IMR-90 (cell line): ENCODE measurements around the gene MYCBPAP. TPM values are rescaled to one million over a fixed set of nuclear protein-coding genes. Genes with fewer than 3 reads are reported as not detected.
A peak's percentile ranks its signal among the peaks of the same experiment; 100 is the strongest.

ENCODE experiments used
- ATAC-seq: fragments of 200-7000 bp; cut with Tn5 transposase; 2 replicates; pipeline ENCODE4 v1.9.1; 2020; ENCODE audit warnings: low read depth, mild to moderate bottlenecking, moderate library complexity
- BruUV-seq: library from RNA; stranded (reverse); fragments of 400-500 nt; replicated peaks from 2 replicates; lab custom pipeline; 2021; lab: Mats Ljungman, UMichigan
- CTCF ChIA-PET: fragments of 300-600 bp; formaldehyde crosslinking; extraction: SDS; loops from one replicate; lab custom pipeline; 2021; ENCODE audit warnings: antibody characterized with exemption; lab: Yijun Ruan, JAX
- POLR2A ChIA-PET: fragments of 300-600 bp; sonication (Branson Sonifier 250); formaldehyde crosslinking; loops from one replicate; lab custom pipeline; 2022; ENCODE audit warnings: antibody characterized with exemption; ENCODE audit not compliant: unreplicated experiment; lab: Charles Lee
- DNase-seq: peaks from one replicate; pipeline ENCODE4 v3.0.0; 2013
- H2AFZ ChIP-seq: replicated peaks from 2 replicates; pipeline ENCODE3; 2013; ENCODE audit warnings: low read length, mild to moderate bottlenecking; ENCODE audit not compliant: poor library complexity
- H2AK5ac ChIP-seq: 2 replicates; pipeline ENCODE4 v1.6.1; 2013; ENCODE audit warnings: low read depth, low read length, inconsistent platforms
- H2AK9ac ChIP-seq: replicated peaks from 2 replicates; pipeline ENCODE3; 2013; ENCODE audit warnings: mild to moderate bottlenecking, low read depth, low read length, moderate library complexity; ENCODE audit not compliant: poor library complexity
- H2BK120ac ChIP-seq: 2 replicates; pipeline ENCODE4 v1.6.1; 2013; ENCODE audit warnings: low read depth, low read length, inconsistent platforms
- H2BK15ac ChIP-seq: 3 replicates; pipeline ENCODE4 v1.6.1; 2013; ENCODE audit warnings: low read depth, low read length, inconsistent platforms
- H2BK20ac ChIP-seq: 2 replicates; pipeline ENCODE4 v1.6.1; 2013; ENCODE audit warnings: low read depth, mild to moderate bottlenecking, inconsistent platforms, low read length, moderate library complexity
- H2BK5ac ChIP-seq: 2 replicates; pipeline ENCODE4 v1.6.1; 2013; ENCODE audit warnings: mild to moderate bottlenecking, low read depth, low read length, inconsistent platforms; ENCODE audit not compliant: poor library complexity, severe bottlenecking
- H3K14ac ChIP-seq: replicated peaks from 2 replicates; pipeline ENCODE4 v1.6.1; 2013; ENCODE audit warnings: low read depth, low read length, inconsistent platforms
- H3K18ac ChIP-seq: 2 replicates; pipeline ENCODE4 v1.6.1; 2013; ENCODE audit warnings: low read depth, low read length, control low read depth
- H3K23ac ChIP-seq: 2 replicates; pipeline ENCODE4 v1.6.1; 2013; ENCODE audit warnings: low read depth, low read length, inconsistent platforms
- H3K27ac ChIP-seq: 2 replicates; pipeline ENCODE4 v1.5.1; 2013; ENCODE audit warnings: mild to moderate bottlenecking, control low read depth, low read length; ENCODE audit not compliant: insufficient read depth
- H3K27me3 ChIP-seq: 2 replicates; pipeline ENCODE4 v1.6.1; 2013; ENCODE audit warnings: low read length; ENCODE audit not compliant: control insufficient read depth, insufficient read depth
- H3K36me3 ChIP-seq: 2 replicates; pipeline ENCODE4 v1.6.1; 2013; ENCODE audit warnings: low read length, mixed read lengths; ENCODE audit not compliant: control insufficient read depth, insufficient read depth
- H3K4ac ChIP-seq: 2 replicates; pipeline ENCODE4 v1.6.1; 2013; ENCODE audit warnings: low read depth, low read length, inconsistent platforms
- H3K4me1 ChIP-seq: 2 replicates; pipeline ENCODE4 v1.6.1; 2013; ENCODE audit warnings: low read length, mixed read lengths; ENCODE audit not compliant: control insufficient read depth, insufficient read depth
- H3K4me2 ChIP-seq: 2 replicates; pipeline ENCODE4 v1.6.1; 2013; ENCODE audit warnings: low read depth, mild to moderate bottlenecking, control low read depth, low read length, moderate library complexity
- H3K4me3 ChIP-seq: 2 replicates; pipeline ENCODE4 v1.5.1; 2013; ENCODE audit warnings: low read depth, mild to moderate bottlenecking, control low read depth, low read length, moderate library complexity; ENCODE audit not compliant: insufficient read depth
- H3K56ac ChIP-seq: 2 replicates; pipeline ENCODE4 v1.6.1; 2013; ENCODE audit warnings: low read length, inconsistent platforms; ENCODE audit not compliant: insufficient read depth; ENCODE audit errors: extremely low read depth
- H3K79me1 ChIP-seq, 2 experiments: 2 replicates each; pipeline ENCODE4 v1.6.1; 2013; ENCODE audit warnings: low read length in 2 of 2, inconsistent platforms in 1 of 2, low read depth in 1 of 2
- H3K9ac ChIP-seq: 2 replicates; pipeline ENCODE4 v1.6.1; 2013; ENCODE audit warnings: low read depth, low read length, control low read depth
- H3K9me1 ChIP-seq: 2 replicates; pipeline ENCODE4 v1.6.1; 2013; ENCODE audit warnings: low read length, inconsistent platforms; ENCODE audit not compliant: insufficient read depth
- H3K9me3 ChIP-seq: 2 replicates; pipeline ENCODE4 v1.6.1; 2013; ENCODE audit warnings: low read length; ENCODE audit not compliant: control insufficient read depth, insufficient read depth
- H4K20me1 ChIP-seq: 2 replicates; pipeline ENCODE4 v1.6.1; 2013; ENCODE audit warnings: low read length, inconsistent platforms; ENCODE audit not compliant: insufficient read depth
- H4K5ac ChIP-seq: 2 replicates; pipeline ENCODE4 v1.6.1; 2013; ENCODE audit warnings: mild to moderate bottlenecking, low read depth, low read length, control low read depth
- H4K8ac ChIP-seq, 2 experiments: 2 replicates each; pipeline ENCODE4 v1.6.1; 2013; ENCODE audit warnings: low read depth in 2 of 2, low read length in 2 of 2, control low read depth in 1 of 2, inconsistent platforms in 1 of 2
- H4K91ac ChIP-seq: 2 replicates; pipeline ENCODE4 v1.6.1; 2013; ENCODE audit warnings: low read depth, low read length, inconsistent platforms; ENCODE audit not compliant: insufficient read depth
- FOS ChIP-seq: fragments of 150-350 bp; IDR thresholded peaks from 2 replicates; pipeline ENCODE4 v1.6.1; 2016; ENCODE audit warnings: low read depth, low read length
- MAFK ChIP-seq: IDR thresholded peaks from 2 replicates; pipeline ENCODE4 v1.6.1; 2012; ENCODE audit warnings: low read depth, low read length, improper control_type of control experiment
- MAZ ChIP-seq: IDR thresholded peaks from 2 replicates; pipeline ENCODE4 v1.6.1; 2012; ENCODE audit warnings: low read depth, mild to moderate bottlenecking, low read length, improper control_type of control experiment, moderate library complexity, borderline replicate concordance
- NFE2L2 ChIP-seq: fragments of 150-350 bp; IDR thresholded peaks from 2 replicates; pipeline ENCODE4 v1.6.1; 2016; ENCODE audit warnings: low read depth, mild to moderate bottlenecking, low read length
- POLR2A ChIP-seq: IDR thresholded peaks from 2 replicates; pipeline ENCODE4 v1.6.1; 2012; ENCODE audit warnings: mild to moderate bottlenecking, low read depth, low read length
- RAD21 ChIP-seq: IDR thresholded peaks from 2 replicates; pipeline ENCODE4 v1.6.1; 2012; ENCODE audit warnings: low read length, improper control_type of control experiment
- RCOR1 ChIP-seq: IDR thresholded peaks from 2 replicates; pipeline ENCODE4 v1.6.1; 2012; ENCODE audit warnings: mild to moderate bottlenecking, low read length, improper control_type of control experiment; ENCODE audit not compliant: insufficient replicate concordance
- WGBS, 2 experiments: methylation state at CpG; one replicate each; pipeline versions ENCODE4 v1.1.5 to v1.1.7; 2013; ENCODE audit warnings: missing lambda C conversion rate in 2 of 2; ENCODE audit not compliant: insufficient read length in 1 of 2; ENCODE audit errors: extremely low coverage in 2 of 2; 5-methylcytosine and 5-hydroxymethylcytosine counted together
- dilution Hi-C: fragments of 300-500 bp; cut with HindIII; formaldehyde crosslinking; loops from one replicate; pipeline ENCODE4 v1.14.3; 2018; ENCODE audit warnings: low sequenced_read_pairs; ENCODE audit not compliant: unreplicated experiment
- in situ Hi-C: fragments of 300-500 bp; cut with MboI; formaldehyde crosslinking; loops from 3 replicates; pipeline ENCODE4 v1.14.3; 2019; ENCODE audit warnings: low sequenced_read_pairs, inconsistent platforms, mixed read lengths
- intact Hi-C: fragments of 100-400 bp; cut with micrococcal nuclease; formaldehyde crosslinking; loops from 2 replicates; pipeline ENCODE4 v1.10.0; 2022
- polyA plus RNA-seq, 3 experiments: library from polyadenylated mRNA; depleted of rRNA; stranded (reverse); fragments of >200 nt; gene quantifications; 2 replicates each; pipeline ENCODE4 v1.2.3, GENCODE V29; 2012; ENCODE audit warnings: low replicate concordance in 1 of 3
- total RNA-seq: library from RNA; depleted of rRNA; stranded (reverse); fragments of >200 nt; gene quantifications from 2 replicates; pipeline ENCODE4 v1.2.3, GENCODE V29; 2012
- TF ChIP-seq, protein P1 (sequence below): fragments of 150-350 bp; IDR thresholded peaks from 2 replicates; pipeline ENCODE4 v1.6.1; 2016; ENCODE audit warnings: low read depth, mild to moderate bottlenecking, low read length, moderate library complexity, borderline replicate concordance

MYCBPAP gene
- total and polyA plus RNA-seq, 2 of the 4 experiments (the other 2 are of a cell fraction) = 0.17 to 0.18 TPM

DNA sequence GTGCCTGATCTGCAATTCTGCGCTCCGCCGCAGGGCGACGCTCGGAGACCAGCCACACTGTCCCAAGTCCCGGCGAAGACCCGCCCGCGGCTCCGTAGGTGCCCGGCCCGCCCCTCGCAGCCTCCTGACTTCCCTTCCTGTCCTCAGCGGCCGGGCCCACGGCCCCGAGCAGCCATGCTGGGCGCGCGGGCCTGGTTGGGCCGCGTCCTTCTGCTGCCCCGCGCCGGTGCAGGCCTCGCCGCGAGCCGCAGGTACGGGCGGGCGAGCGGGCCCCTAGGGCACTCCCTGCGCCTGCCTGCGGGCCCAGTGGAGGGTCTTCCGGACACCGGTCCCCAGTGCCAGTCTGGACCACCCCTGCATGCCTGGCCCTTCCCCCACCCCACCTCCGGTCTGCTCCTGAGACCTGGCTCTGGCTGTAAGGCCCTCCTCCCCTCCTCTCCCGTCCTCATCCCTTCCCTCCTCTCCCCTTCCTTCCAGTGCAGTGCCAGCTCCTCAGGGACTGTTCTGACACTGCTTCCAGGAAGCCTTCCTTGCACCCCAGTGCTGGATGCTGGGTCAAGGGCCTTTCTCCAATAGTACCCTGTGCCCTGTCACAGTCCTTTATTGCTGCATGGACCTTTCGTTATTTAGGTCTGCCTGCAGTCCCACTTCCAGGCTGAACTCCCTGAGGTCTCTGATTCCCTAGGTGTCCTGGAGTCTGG is 38.9 kb downstream of the MYCBPAP start, which contains the start of gene SPATA20 (continued):
- TF ChIP-seq MAZ = peak; percentile 55; the same call in 1 of the 2 replicates
- no peak for TF ChIP-seq NFE2L2
- no peak for TF ChIP-seq MAFK

DNA sequence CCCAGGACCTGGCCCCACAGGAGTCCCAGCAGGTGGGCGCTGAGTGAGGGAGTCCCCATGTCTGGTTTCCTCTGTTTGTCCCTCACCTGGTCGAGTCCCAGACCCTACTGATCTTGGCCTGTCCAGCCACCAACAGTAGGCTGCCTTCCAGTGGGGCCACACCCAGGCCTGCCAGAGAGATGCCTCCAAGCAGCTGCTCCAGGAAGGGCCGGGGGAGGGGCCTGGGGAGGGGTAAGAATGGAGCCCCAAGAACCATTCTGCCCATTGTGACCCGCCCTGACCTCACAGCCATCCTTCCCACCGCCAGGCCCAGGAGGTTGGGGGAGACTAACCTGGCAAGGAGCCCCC is 39.5 kb downstream of the MYCBPAP start:
- Histone ChIP-seq H4K8ac (peak overlapping the region; percentile 88 to 97; a peak in 3 of 4 replicates), H4K20me1 (0 out of 2 replicates have a peak, but pooled peaks cover 8% of the 10 kb centered on the region), H2BK15ac (0 out of 3 replicates have a peak overlapping the region, but pooled peaks have one; percentile 45), H3K23ac (peak overlapping the region; percentile 96), H2AFZ (peak overlapping the region; percentile 92), H3K9me1 (peaks cover 8% of the 10 kb centered on the region), H2BK20ac (no peak overlapping the region), H4K5ac (peak overlapping the region; percentile 79), H3K79me1 (peaks cover 0 to 13% of the 10 kb centered on the region in 2 experiments; a peak in 2 of 4 replicates), H3K4me1 (peaks cover 9% of the 10 kb centered on the region), H3K4ac (peak overlapping the region; percentile 100), H3K27ac (peak overlapping the region; percentile 65; the same call in 1 of the 2 replicates), H3K9ac (peak overlapping the region; percentile 91), H3K9me3 (no peaks in the 10 kb centered on the region), H3K56ac (peak overlapping the region; percentile 74; the same call in 1 of the 2 replicates), H3K4me2 (peak overlapping the region; percentile 92), H2AK9ac (peak overlapping the region; percentile 100), H2BK120ac (peak overlapping the region; percentile 84), H3K14ac (peak overlapping the region; percentile 99), H2AK5ac (peak overlapping the region; percentile 99), H4K91ac (peak overlapping the region; percentile 96), H2BK5ac (no peak overlapping the region), H3K18ac (no peak overlapping the region), H3K27me3 (no peaks in the 10 kb centered on the region), H3K4me3 (peak overlapping the region; percentile 70), H3K36me3 (peaks cover 15% of the 10 kb centered on the region; the same call in 1 of the 2 replicates)
- ATAC-seq (no peak), DNase-seq (no peak)
- TF ChIP-seq RCOR1 (no peak), POLR2A (no peak), RAD21 (no peak), FOS (no peak)
- TF ChIP-seq, protein P1, sequence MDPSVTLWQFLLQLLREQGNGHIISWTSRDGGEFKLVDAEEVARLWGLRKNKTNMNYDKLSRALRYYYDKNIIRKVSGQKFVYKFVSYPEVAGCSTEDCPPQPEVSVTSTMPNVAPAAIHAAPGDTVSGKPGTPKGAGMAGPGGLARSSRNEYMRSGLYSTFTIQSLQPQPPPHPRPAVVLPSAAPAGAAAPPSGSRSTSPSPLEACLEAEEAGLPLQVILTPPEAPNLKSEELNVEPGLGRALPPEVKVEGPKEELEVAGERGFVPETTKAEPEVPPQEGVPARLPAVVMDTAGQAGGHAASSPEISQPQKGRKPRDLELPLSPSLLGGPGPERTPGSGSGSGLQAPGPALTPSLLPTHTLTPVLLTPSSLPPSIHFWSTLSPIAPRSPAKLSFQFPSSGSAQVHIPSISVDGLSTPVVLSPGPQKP = no peak
- ChIA-PET CTCF (interaction anchor here (1.0 kb wide), 1 partner anchor 148 kb away, joined by 3 read pairs; no protein-coding TSS in a partner anchor), POLR2A (no interaction called here)
- dilution Hi-C loops (no loop called here), in situ Hi-C loops (loop anchor here (5.0 to 10.0 kb wide), 4 partner anchors 80 to 407 kb away; no protein-coding TSS in a partner anchor), intact Hi-C loops (loop anchor here (1.0 to 10.0 kb wide), 5 partner anchors 65 to 407 kb away; no protein-coding TSS in a partner anchor)
- WGBS, 2 experiments = 100% methylated on average over 1 of the region's 5 CpGs; no CpG with 5 or more reads in 1 of the 2 experiments
- no TSS peak for BruUV-seq
